HepG2 (cell line): ENCODE results near the gene ST6GALNAC3. TPM values are rescaled to one million over a fixed set of nuclear protein-coding genes. Genes with fewer than 3 reads are reported as not detected.

ENCODE experiments used
- ATAC-seq: fragments of 200-7000 bp; cut with Tn5 transposase; 3 replicates; pipeline ENCODE4 v1.9.1; 2020; ENCODE audit warnings: mild to moderate bottlenecking, moderate library complexity
- BruUV-seq: library from RNA; stranded (reverse); fragments of 400-500 nt; replicated peaks from 2 replicates; lab custom pipeline; 2021; lab: Mats Ljungman, UMichigan
- CTCF ChIA-PET: fragments of 300-600 bp; formaldehyde crosslinking; extraction: SDS; loops from one replicate; lab custom pipeline; 2021; ENCODE audit warnings: low total read pairs, inconsistent platforms, low intra/inter-chr PET ratio; lab: Yijun Ruan, JAX
- POLR2A ChIA-PET: fragments of 350-600 bp; sonication (Branson Sonifier 250); formaldehyde crosslinking; loops from one replicate; lab custom pipeline; 2020; ENCODE audit warnings: antibody characterized with exemption, inconsistent platforms; lab: Yijun Ruan, JAX
- DNase-seq: peaks from one replicate; pipeline ENCODE4 v3.0.0-alpha.2; 2015; ENCODE audit warnings: low spot score
- FAIRE-seq: peaks from 3 replicates; lab custom pipeline; 2011; peaks lifted over from hg19 to GRCh38; lab: Jason Lieb, UNC
- H2AFZ ChIP-seq: one replicate; pipeline ENCODE4 v1.6.1; 2011; ENCODE audit warnings: low read length, inconsistent platforms
- H3K27ac ChIP-seq: fragments of 300-600 bp; 3 replicates; pipeline ENCODE4 v1.8.0; 2011; ENCODE audit warnings: mixed run types, mild to moderate bottlenecking, mixed read lengths, low read length, inconsistent platforms; ENCODE audit not compliant: insufficient read depth; ENCODE audit errors: extremely low read length
- H3K27me3 ChIP-seq, 2 experiments: fragments of 200-600 bp in 1 of 2; 2 replicates in 1 of 2; 3 replicates in 1 of 2; pipeline versions ENCODE4 v1.6.0 to v1.8.0; 2011; ENCODE audit warnings: low read length in 2 of 2, mild to moderate bottlenecking in 2 of 2, moderate library complexity in 2 of 2, inconsistent platforms in 1 of 2; ENCODE audit not compliant: insufficient read depth in 2 of 2, control insufficient read depth in 1 of 2
- H3K36me3 ChIP-seq, 2 experiments: fragments of 200-600 bp in 1 of 2; replicated peaks in 1 of 2; 2 replicates in 1 of 2; 3 replicates in 1 of 2; pipeline versions ENCODE4 v1.5.1 to v1.8.0; 2011; ENCODE audit warnings: low read length in 2 of 2, inconsistent platforms in 1 of 2; ENCODE audit not compliant: insufficient read depth in 2 of 2, control insufficient read depth in 1 of 2
- H3K4me1 ChIP-seq: 2 replicates; pipeline ENCODE4 v1.5.1; 2012; ENCODE audit warnings: low read length, inconsistent platforms; ENCODE audit not compliant: insufficient read depth
- H3K4me2 ChIP-seq: 2 replicates; pipeline ENCODE4 v1.6.0; 2011; ENCODE audit warnings: low read depth, low read length, inconsistent platforms
- H3K4me3 ChIP-seq, 3 experiments: fragments of 200-600 bp in 1 of 3; sonication (generic), shearing (Covaris generic) in 1 of 3; replicated peaks in 1 of 3; 2 replicates each; pipeline ENCODE4 v1.5.1; 2011 to 2016; ENCODE audit warnings: low read length in 3 of 3, inconsistent platforms in 2 of 3, low read depth in 2 of 3, mild to moderate bottlenecking in 2 of 3, control low read depth in 1 of 3, mixed read lengths in 1 of 3; ENCODE audit not compliant: insufficient read depth in 1 of 3
- H3K79me2 ChIP-seq: one replicate; pipeline ENCODE4 v1.6.1; 2011; ENCODE audit warnings: low read length, inconsistent platforms; ENCODE audit not compliant: insufficient read depth
- H3K9ac ChIP-seq: 2 replicates; pipeline ENCODE4 v1.6.0; 2011; ENCODE audit warnings: mild to moderate bottlenecking, low read depth, low read length, inconsistent platforms; ENCODE audit not compliant: insufficient read depth
- H3K9me3 ChIP-seq: 2 replicates; pipeline ENCODE4 v1.5.1; 2012; ENCODE audit warnings: mild to moderate bottlenecking, low read length
- H4K20me1 ChIP-seq: 2 replicates; pipeline ENCODE4 v1.6.0; 2011; ENCODE audit warnings: inconsistent platforms, mild to moderate bottlenecking, low read length, moderate library complexity; ENCODE audit not compliant: insufficient read depth
- CHD4 ChIP-seq: fragments of 200-600 bp; sonication (generic); IDR thresholded peaks from 2 replicates; pipeline ENCODE4 v1.7.0; 2017; ENCODE audit warnings: mild to moderate bottlenecking, low read length, borderline replicate concordance
- KMT2B ChIP-seq: IDR thresholded peaks from 2 replicates; pipeline ENCODE4 v1.6.1; 2016; ENCODE audit warnings: missing genetic modification reagents, missing compliant biosample characterization
- SRSF4 ChIP-seq: fragments of 200-400 bp; formaldehyde crosslinking; IDR thresholded peaks from one replicate; pipeline ENCODE4 v1.6.1; 2018; ENCODE audit warnings: mild to moderate bottlenecking, low read depth, low read length, moderate library complexity; ENCODE audit not compliant: poor library complexity, severe bottlenecking
- TARDBP ChIP-seq: sonication (generic); formaldehyde crosslinking; IDR thresholded peaks from 2 replicates; pipeline ENCODE4 v1.8.0; 2022; ENCODE audit warnings: mild to moderate bottlenecking, missing genetic modification reagents
- ZBTB38 ChIP-seq: sonication (generic); formaldehyde crosslinking; IDR thresholded peaks from 2 replicates; pipeline ENCODE4 v1.5.1; 2020; ENCODE audit warnings: mild to moderate bottlenecking, missing genetic modification reagents
- ZNF260 ChIP-seq: sonication (generic); formaldehyde crosslinking; IDR thresholded peaks from 2 replicates; pipeline ENCODE4 v1.4.0; 2020; ENCODE audit warnings: missing genetic modification reagents, low read depth, mild to moderate bottlenecking, borderline replicate concordance
- WGBS: methylation state at CpG from one replicate; pipeline ENCODE4 v1.1.6; 2017; ENCODE audit warnings: low lambda C conversion rate; 5-methylcytosine and 5-hydroxymethylcytosine counted together
- in situ Hi-C: cut with HindIII; loops from 2 replicates; pipeline ENCODE4 v1.10.0; 2017; ENCODE audit warnings: low pct_unique_long_range_greater_than_20kb; ENCODE audit not compliant: extremely low pct_ligation_motif_present
- intact Hi-C: fragments of 100-400 bp; cut with micrococcal nuclease; formaldehyde crosslinking; loops from one replicate; pipeline ENCODE4 v1.10.0; 2022; ENCODE audit not compliant: unreplicated experiment
- polyA plus RNA-seq, 8 experiments: library from polyadenylated mRNA; depleted of rRNA in 3 of 8; stranded (reverse) in 7 of 8; unstranded in 1 of 8; fragments of >200 nt; fragmentation: Illumina TruSeq in 4 of 8; extraction: Trizol in 4 of 8; gene quantifications; 2 replicates each; pipeline versions ENCODE4 v1.2.1 to v1.2.3, GENCODE V29; 2011 to 2016; ENCODE audit warnings: low read depth in 4 of 8, missing spikeins in 1 of 8, mixed read lengths in 1 of 8; ENCODE audit not compliant: insufficient read depth in 1 of 8
- total RNA-seq, 5 experiments: library from RNA; depleted of rRNA; stranded (reverse); fragments of >200 nt; fragmentation: Illumina TruSeq; extraction: Trizol; gene quantifications; 2 replicates each; pipeline ENCODE4 v1.2.3, GENCODE V29; 2016; ENCODE audit warnings: low read depth in 1 of 5
- TF ChIP-seq, protein P1 (sequence below): sonication (generic); formaldehyde crosslinking; IDR thresholded peaks from 2 replicates; pipeline ENCODE4 v1.5.0; 2020; ENCODE audit warnings: mild to moderate bottlenecking, missing genetic modification reagents, borderline replicate concordance
- TF ChIP-seq, protein P2 (sequence below): sonication (generic); formaldehyde crosslinking; IDR thresholded peaks from 2 replicates; pipeline ENCODE4 v1.5.1; 2020; ENCODE audit warnings: mild to moderate bottlenecking, missing genetic modification reagents, borderline replicate concordance

ST6GALNAC3 gene
- total and polyA plus RNA-seq, 2 of the 13 experiments (the other 11 are each of a cell fraction or from before 2014, with no cell fraction given) = not detected

DNA sequence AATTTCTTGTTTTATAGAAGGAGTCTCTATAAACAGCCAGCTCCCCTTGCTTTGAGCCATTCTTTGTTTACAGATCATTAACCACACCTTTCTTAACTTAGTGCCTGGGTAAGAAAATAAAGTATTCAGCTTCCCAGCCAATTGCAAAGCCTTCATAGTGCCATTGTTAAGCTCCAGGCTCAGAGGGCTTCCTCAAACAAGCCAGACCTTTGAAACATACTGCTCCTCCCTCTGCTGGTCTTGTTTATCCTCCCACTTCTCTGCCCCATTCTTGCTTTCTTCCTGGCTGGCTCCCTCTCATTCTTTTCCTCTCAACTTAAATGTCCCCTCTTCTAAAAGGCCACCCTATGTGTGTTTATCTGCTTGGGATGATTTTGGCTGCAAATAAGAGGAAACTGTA is 473.4 kb downstream of the ST6GALNAC3 start (continued):
- TF ChIP-seq, protein P1, sequence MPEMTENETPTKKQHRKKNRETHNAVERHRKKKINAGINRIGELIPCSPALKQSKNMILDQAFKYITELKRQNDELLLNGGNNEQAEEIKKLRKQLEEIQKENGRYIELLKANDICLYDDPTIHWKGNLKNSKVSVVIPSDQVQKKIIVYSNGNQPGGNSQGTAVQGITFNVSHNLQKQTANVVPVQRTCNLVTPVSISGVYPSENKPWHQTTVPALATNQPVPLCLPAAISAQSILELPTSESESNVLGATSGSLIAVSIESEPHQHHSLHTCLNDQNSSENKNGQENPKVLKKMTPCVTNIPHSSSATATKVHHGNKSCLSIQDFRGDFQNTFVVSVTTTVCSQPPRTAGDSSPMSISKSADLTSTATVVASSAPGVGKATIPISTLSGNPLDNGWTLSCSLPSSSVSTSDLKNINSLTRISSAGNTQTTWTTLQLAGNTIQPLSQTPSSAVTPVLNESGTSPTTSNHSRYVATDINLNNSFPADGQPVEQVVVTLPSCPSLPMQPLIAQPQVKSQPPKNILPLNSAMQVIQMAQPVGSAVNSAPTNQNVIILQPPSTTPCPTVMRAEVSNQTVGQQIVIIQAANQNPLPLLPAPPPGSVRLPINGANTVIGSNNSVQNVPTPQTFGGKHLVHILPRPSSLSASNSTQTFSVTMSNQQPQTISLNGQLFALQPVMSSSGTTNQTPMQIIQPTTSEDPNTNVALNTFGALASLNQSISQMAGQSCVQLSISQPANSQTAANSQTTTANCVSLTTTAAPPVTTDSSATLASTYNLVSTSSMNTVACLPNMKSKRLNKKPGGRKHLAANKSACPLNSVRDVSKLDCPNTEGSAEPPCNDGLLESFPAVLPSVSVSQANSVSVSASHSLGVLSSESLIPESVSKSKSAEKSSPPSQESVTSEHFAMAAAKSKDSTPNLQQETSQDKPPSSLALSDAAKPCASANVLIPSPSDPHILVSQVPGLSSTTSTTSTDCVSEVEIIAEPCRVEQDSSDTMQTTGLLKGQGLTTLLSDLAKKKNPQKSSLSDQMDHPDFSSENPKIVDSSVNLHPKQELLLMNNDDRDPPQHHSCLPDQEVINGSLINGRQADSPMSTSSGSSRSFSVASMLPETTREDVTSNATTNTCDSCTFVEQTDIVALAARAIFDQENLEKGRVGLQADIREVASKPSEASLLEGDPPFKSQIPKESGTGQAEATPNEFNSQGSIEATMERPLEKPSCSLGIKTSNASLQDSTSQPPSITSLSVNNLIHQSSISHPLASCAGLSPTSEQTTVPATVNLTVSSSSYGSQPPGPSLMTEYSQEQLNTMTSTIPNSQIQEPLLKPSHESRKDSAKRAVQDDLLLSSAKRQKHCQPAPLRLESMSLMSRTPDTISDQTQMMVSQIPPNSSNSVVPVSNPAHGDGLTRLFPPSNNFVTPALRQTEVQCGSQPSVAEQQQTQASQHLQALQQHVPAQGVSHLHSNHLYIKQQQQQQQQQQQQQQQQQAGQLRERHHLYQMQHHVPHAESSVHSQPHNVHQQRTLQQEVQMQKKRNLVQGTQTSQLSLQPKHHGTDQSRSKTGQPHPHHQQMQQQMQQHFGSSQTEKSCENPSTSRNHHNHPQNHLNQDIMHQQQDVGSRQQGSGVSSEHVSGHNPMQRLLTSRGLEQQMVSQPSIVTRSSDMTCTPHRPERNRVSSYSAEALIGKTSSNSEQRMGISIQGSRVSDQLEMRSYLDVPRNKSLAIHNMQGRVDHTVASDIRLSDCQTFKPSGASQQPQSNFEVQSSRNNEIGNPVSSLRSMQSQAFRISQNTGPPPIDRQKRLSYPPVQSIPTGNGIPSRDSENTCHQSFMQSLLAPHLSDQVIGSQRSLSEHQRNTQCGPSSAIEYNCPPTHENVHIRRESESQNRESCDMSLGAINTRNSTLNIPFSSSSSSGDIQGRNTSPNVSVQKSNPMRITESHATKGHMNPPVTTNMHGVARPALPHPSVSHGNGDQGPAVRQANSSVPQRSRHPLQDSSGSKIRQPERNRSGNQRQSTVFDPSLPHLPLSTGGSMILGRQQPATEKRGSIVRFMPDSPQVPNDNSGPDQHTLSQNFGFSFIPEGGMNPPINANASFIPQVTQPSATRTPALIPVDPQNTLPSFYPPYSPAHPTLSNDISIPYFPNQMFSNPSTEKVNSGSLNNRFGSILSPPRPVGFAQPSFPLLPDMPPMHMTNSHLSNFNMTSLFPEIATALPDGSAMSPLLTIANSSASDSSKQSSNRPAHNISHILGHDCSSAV (CRISPR knock-in tag) = no peak

DNA sequence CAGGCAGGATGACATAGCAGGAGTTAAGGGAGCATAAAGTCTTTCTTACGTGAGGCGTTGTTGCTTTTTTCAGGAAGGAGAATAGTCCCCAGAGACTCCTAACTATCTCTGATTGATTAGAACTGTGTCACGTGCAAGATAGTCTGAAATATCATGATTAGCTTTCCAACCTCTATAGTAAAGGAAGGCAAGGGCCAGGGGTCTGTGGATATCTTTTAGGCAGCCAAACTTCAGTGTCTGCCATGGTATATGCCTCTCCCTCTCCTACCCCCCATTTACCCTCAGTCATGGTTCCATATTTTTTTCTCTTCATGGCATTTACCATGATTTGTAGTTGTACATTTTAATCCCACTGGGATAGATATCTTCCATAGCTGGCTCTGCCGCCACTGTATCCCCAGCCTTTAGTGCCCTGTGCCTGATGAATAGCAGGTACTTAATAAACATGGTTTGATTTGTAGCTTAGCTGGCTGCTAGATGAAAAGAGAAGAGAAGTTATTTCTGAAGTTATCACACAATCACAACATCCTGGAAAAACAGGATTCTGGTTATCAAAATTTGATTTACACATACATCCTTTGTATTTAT is 474.1 kb downstream of the ST6GALNAC3 start:
- no peak for FAIRE-seq
- intact Hi-C loops = no loop called here
- TF ChIP-seq ZNF260 (CRISPR knock-in tag) (no peak), ZBTB38 (no peak), KMT2B (CRISPR knock-in tag) (no peak), TARDBP (CRISPR knock-in tag) (no peak), SRSF4 (no peak), CHD4 (no peak)
- TF ChIP-seq, protein P2, sequence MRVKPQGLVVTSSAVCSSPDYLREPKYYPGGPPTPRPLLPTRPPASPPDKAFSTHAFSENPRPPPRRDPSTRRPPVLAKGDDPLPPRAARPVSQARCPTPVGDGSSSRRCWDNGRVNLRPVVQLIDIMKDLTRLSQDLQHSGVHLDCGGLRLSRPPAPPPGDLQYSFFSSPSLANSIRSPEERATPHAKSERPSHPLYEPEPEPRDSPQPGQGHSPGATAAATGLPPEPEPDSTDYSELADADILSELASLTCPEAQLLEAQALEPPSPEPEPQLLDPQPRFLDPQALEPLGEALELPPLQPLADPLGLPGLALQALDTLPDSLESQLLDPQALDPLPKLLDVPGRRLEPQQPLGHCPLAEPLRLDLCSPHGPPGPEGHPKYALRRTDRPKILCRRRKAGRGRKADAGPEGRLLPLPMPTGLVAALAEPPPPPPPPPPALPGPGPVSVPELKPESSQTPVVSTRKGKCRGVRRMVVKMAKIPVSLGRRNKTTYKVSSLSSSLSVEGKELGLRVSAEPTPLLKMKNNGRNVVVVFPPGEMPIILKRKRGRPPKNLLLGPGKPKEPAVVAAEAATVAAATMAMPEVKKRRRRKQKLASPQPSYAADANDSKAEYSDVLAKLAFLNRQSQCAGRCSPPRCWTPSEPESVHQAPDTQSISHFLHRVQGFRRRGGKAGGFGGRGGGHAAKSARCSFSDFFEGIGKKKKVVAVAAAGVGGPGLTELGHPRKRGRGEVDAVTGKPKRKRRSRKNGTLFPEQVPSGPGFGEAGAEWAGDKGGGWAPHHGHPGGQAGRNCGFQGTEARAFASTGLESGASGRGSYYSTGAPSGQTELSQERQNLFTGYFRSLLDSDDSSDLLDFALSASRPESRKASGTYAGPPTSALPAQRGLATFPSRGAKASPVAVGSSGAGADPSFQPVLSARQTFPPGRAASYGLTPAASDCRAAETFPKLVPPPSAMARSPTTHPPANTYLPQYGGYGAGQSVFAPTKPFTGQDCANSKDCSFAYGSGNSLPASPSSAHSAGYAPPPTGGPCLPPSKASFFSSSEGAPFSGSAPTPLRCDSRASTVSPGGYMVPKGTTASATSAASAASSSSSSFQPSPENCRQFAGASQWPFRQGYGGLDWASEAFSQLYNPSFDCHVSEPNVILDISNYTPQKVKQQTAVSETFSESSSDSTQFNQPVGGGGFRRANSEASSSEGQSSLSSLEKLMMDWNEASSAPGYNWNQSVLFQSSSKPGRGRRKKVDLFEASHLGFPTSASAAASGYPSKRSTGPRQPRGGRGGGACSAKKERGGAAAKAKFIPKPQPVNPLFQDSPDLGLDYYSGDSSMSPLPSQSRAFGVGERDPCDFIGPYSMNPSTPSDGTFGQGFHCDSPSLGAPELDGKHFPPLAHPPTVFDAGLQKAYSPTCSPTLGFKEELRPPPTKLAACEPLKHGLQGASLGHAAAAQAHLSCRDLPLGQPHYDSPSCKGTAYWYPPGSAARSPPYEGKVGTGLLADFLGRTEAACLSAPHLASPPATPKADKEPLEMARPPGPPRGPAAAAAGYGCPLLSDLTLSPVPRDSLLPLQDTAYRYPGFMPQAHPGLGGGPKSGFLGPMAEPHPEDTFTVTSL (CRISPR knock-in tag) = no peak

More for the DNA sequence above, 474.1 kb downstream of the ST6GALNAC3 start:
- no peaks in the 10 kb centered on the region for H3K4me1 ChIP-seq
- ChIA-PET POLR2A (no interaction called here), CTCF (no interaction called here)
- no peaks in the 10 kb centered on the region for H3K36me3 ChIP-seq
- DNase-seq (no peak), ATAC-seq (no peak)
- no peak overlapping the region for H3K9ac ChIP-seq
- no peak overlapping the region for H3K27ac ChIP-seq
- H3K79me2 ChIP-seq = no peaks in the 10 kb centered on the region
- no peak overlapping the region for H3K4me2 ChIP-seq
- no TSS peak for BruUV-seq
- H3K9me3 ChIP-seq = peaks cover 13% of the 10 kb centered on the region; the same call in 1 of the 2 replicates
- H4K20me1 ChIP-seq = no peaks in the 10 kb centered on the region
- 52% methylated on average over 4 of the region's 4 CpGs for WGBS
- no peak overlapping the region for H2AFZ ChIP-seq
- in situ Hi-C loops = no loop called here
- H3K4me3 ChIP-seq = no peak overlapping the region
- no peaks in the 10 kb centered on the region; a peak in 1 of 5 replicates for H3K27me3 ChIP-seq
